AG09309 (cell line): ENCODE data around the gene CXorf38.

ENCODE experiments used
- DNase-seq: peaks from one replicate; pipeline ENCODE4 v3.0.0-alpha.2; 2010; ENCODE audit warnings: low read depth
- H3K4me3 ChIP-seq: 2 replicates; pipeline ENCODE4 v1.5.1; 2011; ENCODE audit warnings: mild to moderate bottlenecking, low read depth, low read length, moderate library complexity; ENCODE audit not compliant: control insufficient read depth
- TF ChIP-seq, protein P1 (sequence below): IDR thresholded peaks from 2 replicates; pipeline ENCODE4 v1.5.1; 2011; ENCODE audit warnings: mild to moderate bottlenecking, low read depth, low read length, inconsistent platforms; ENCODE audit not compliant: insufficient read depth, control insufficient read depth; ENCODE audit errors: missing control alignments

Gene CXorf38, protein sequence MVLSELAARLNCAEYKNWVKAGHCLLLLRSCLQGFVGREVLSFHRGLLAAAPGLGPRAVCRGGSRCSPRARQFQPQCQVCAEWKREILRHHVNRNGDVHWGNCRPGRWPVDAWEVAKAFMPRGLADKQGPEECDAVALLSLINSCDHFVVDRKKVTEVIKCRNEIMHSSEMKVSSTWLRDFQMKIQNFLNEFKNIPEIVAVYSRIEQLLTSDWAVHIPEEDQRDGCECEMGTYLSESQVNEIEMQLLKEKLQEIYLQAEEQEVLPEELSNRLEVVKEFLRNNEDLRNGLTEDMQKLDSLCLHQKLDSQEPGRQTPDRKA

DNA sequence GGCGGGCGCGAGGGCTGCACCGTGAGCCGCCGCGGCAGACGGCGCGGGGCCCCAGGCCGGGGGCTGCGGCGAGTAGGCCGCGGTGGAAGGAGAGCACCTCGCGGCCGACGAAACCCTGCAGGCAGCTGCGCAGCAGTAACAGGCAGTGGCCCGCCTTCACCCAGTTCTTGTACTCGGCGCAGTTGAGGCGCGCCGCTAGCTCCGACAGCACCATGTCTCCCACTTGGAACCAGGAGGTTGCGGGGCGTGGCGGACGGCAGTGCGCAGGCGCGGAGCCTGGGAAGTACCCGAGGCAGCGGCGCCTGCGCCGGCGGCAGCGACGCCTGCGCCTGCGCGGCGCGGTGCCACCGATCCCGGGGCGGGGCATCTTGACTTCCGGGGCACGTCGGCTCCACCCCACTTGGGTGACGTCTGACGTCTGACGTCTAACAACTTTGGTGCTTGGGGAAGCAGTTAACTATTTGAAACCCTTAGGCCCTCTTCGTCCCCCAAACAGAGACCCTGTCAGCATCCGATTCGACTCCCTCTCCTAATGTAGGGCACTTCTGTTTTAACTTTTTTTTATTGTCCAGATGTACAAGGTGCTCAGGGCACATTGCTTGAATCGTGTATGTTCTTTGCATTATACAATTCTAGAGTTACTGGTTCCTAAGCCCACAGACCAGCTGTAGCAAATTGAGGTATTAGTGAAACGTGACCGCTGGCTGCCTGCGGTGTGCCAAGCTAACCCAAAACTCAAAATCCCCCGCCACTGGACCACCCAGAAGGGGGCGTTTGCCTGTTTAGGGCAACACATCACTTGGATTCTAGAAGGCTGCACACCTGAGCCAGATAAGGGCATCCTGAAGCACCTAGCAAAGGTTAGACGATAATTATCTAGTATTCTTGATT is at the start of gene CXorf38:
Gene CXorf38, minus strand, starts transcription at position 255 of the 891 bp plus-strand sequence. Its CDS starts 41 bp downstream, at position 214.
- peak; percentile 50 for DNase-seq
- peak within 1 kb of the TSS; percentile 75 for H3K4me3 ChIP-seq
- TF ChIP-seq, protein P1, sequence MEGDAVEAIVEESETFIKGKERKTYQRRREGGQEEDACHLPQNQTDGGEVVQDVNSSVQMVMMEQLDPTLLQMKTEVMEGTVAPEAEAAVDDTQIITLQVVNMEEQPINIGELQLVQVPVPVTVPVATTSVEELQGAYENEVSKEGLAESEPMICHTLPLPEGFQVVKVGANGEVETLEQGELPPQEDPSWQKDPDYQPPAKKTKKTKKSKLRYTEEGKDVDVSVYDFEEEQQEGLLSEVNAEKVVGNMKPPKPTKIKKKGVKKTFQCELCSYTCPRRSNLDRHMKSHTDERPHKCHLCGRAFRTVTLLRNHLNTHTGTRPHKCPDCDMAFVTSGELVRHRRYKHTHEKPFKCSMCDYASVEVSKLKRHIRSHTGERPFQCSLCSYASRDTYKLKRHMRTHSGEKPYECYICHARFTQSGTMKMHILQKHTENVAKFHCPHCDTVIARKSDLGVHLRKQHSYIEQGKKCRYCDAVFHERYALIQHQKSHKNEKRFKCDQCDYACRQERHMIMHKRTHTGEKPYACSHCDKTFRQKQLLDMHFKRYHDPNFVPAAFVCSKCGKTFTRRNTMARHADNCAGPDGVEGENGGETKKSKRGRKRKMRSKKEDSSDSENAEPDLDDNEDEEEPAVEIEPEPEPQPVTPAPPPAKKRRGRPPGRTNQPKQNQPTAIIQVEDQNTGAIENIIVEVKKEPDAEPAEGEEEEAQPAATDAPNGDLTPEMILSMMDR: peak; percentile 2

DNA sequence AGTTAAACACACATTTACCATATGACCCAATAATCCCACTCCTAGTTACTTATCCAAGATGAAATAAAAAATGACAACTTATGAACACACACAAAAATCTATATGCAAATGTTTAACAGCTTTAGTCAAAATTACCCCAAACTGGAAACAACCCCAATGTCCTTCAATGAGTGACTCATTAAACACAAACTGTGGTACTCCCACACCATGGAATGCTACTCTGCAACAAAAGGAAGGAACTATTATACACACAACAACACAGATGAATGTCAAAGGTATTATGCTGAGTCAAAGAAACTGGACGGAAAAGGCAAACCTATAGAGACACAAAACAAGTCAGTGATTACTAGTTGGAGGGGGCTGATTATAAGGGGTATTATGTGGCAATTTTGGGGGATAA is 47.4 kb upstream of the CXorf38 start:
- TF ChIP-seq, protein P1: no peak
- no peak overlapping the region for H3K4me3 ChIP-seq

DNA sequence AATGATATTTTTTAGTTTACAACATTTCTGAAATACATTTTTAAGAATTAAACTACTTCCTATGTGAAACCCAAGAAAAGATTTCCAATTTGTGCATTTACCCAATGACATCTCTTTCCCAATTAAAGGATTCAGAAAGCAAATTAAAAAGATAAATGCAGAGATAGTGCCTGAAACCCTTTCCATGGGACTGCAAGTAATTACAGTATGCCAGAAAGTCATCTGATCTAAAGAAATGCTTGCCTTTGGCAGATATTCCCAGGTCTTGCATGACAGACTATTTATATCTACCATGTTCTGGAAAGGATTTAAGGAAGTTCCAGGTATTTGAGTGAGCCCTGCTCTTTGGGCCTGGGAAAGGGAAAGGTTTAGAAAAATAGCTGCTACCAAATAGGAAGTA is 41.6 kb upstream of the CXorf38 start:
- TF ChIP-seq, protein P1: no peak

More for the DNA sequence above, 47.4 kb upstream of the CXorf38 start:
- DNase-seq: no peak

DNA sequence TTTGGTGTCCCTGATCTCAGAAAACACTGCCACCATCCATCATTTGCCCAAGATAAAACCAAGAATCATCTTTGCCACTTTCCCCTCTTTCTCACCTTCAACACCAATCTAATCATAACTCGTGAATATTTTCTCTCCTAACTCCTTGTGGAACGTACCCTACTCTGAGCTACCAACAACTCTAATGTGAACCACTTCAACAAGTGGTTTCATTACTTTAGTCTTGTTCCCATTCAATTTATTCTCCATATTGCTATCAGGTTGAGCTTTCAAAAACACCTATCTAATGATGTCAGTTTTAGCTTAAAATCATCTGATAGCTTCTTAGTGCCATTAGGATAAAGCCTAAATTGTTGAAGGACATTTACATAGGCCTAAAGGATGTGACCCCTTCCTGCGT is 39.8 kb upstream of the CXorf38 start:
- no peak overlapping the region for H3K4me3 ChIP-seq
- TF ChIP-seq, protein P1: no peak
- DNase-seq: no peak

More for the DNA sequence above, 41.6 kb upstream of the CXorf38 start:
- no peak for DNase-seq
- H3K4me3 ChIP-seq: no peak overlapping the region

DNA sequence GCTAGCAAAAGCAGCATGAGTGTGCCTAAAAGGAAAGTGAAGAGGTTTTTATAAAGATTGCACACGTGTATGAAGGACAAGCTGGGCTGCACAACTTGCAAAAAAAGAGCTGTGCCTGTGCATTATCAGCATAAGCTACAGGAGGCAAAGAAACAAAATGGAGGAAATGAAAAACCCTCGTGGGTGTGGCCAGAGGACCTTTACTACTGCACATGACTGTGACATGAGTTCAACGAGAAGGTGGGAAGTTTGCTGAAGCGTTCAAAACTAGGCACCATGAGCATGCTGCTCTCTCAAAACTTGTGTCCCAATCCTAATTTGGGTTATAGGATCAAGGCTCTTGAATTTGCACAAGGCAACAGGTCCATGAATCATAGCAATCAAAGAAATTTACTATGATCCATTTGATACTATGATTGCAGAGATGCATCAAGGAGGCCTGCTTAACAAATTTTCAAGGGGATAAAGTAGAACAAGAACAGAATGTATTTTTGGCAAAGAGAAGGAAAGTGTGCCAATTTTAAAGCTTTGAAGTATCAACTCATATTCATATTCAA is 38.1 kb upstream of the CXorf38 start:
- no peak for DNase-seq
- TF ChIP-seq, protein P1: no peak
- no peak overlapping the region for H3K4me3 ChIP-seq

DNA sequence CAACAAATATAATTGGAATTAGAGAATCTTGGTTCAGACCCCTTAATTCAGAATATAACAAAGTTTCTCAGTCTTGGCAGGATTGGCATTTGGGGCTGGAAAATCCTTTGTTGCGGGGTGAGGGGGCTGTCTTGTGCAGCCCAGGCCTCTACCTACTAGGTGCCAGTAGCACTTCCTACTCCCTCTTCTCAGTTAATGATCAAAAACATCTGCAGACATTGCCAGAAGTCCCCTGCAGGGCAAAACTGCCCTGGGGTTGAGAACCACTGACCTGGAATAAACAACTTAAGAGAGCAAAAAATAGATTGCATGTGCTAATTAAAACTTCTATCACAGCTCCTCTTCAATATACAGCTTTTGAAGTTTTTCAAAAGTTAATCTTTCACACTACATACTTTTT is 36.7 kb upstream of the CXorf38 start:
- no peak for DNase-seq

More for the DNA sequence above, 36.7 kb upstream of the CXorf38 start:
- TF ChIP-seq, protein P1: no peak
- no peak overlapping the region for H3K4me3 ChIP-seq
